Activated T-helper 2 cell treated with anti-CD3 and anti-CD28 coated beads, Interferon-gamma antibody, Interleukin-2, Interleukin-4, amounts not matched to agents 10 μg/mL and 5 μg/mL and 100 μg/mL, durations not matched to agents 14 hours and 24 hours and 36 hours (primary cell): ENCODE results near the gene SRGAP2. TPM values are rescaled to one million over a fixed set of nuclear protein-coding genes. Genes with fewer than 3 reads are reported as not detected.
"Not testable (repeated sequence)": the region's sequence is repeated elsewhere in the genome, so short reads cannot be mapped to it uniquely, and the experiment has no call there.

Experiments used
- DNase-seq: peaks from one replicate; pipeline ENCODE4 v3.0.0; 2021; ENCODE audit warnings: low spot score
- H3K27ac Mint-ChIP-seq: one replicate; pipeline ENCODE4 v1.8.0; 2021; ENCODE audit warnings: mixed read lengths
- H3K27me3 Mint-ChIP-seq: one replicate; pipeline ENCODE4 v1.8.0; 2021; ENCODE audit warnings: low read depth, mixed read lengths
- H3K36me3 Mint-ChIP-seq: one replicate; pipeline ENCODE4 v1.8.0; 2021; ENCODE audit warnings: low read depth, mixed read lengths
- H3K4me1 Mint-ChIP-seq: one replicate; pipeline ENCODE4 v1.8.0; 2021; ENCODE audit warnings: low read depth, mixed read lengths
- H3K4me3 Mint-ChIP-seq: one replicate; pipeline ENCODE4 v1.8.0; 2021; ENCODE audit warnings: low read depth, mild to moderate bottlenecking, moderate library complexity, mixed read lengths
- H3K9me3 Mint-ChIP-seq: one replicate; pipeline ENCODE4 v1.8.0; 2021; ENCODE audit warnings: mixed read lengths
- intact Hi-C: fragments of 100-400 bp; cut with micrococcal nuclease; formaldehyde crosslinking; loops from one replicate; pipeline ENCODE4 v1.15.1; 2023
- total RNA-seq: library from RNA; stranded (reverse); gene quantifications from 2 replicates; pipeline ENCODE4 v1.2.3, GENCODE V29; 2022

SRGAP2 gene
- total RNA-seq, 1 donor from 2014 or later = 142 TPM

- H3K36me3 Mint-ChIP-seq, H3K27ac Mint-ChIP-seq, H3K4me1 Mint-ChIP-seq, H3K9me3 Mint-ChIP-seq, H3K27me3 Mint-ChIP-seq, DNase-seq, intact Hi-C loops, H3K4me3 Mint-ChIP-seq: not testable (repeated sequence)
Measured at GRCh38 chr1:206185778-206186177, 17.6 kb upstream of the SRGAP2 start.

GRCh38 chr1:206186826-206187225, 16.5 kb upstream of the SRGAP2 start:
- H3K27me3 Mint-ChIP-seq, H3K9me3 Mint-ChIP-seq, H3K4me3 Mint-ChIP-seq, H3K4me1 Mint-ChIP-seq, DNase-seq, H3K36me3 Mint-ChIP-seq, intact Hi-C loops: not testable (repeated sequence)
- H3K27ac Mint-ChIP-seq = peak overlapping the region; percentile 43

GRCh38 chr1:206195182-206195581, 8.2 kb upstream of the SRGAP2 start:
- intact Hi-C loops, H3K27ac Mint-ChIP-seq, H3K9me3 Mint-ChIP-seq, H3K36me3 Mint-ChIP-seq, H3K27me3 Mint-ChIP-seq, H3K4me1 Mint-ChIP-seq, H3K4me3 Mint-ChIP-seq, DNase-seq: not testable (repeated sequence)

- H3K36me3 Mint-ChIP-seq, H3K27me3 Mint-ChIP-seq, H3K4me3 Mint-ChIP-seq, H3K4me1 Mint-ChIP-seq, intact Hi-C loops, H3K9me3 Mint-ChIP-seq, H3K27ac Mint-ChIP-seq, DNase-seq: not testable (repeated sequence)
Measured at GRCh38 chr1:206196748-206197424, 6.5 kb upstream of the SRGAP2 start.

GRCh38 chr1:206202789-206203363, 465 bp upstream of the SRGAP2 start, which contains the start of gene FAM72A:
Gene FAM72A (minus strand): TSS chr1:206202839. CDS start chr1:206202025, 814 bp downstream.
- Mint-ChIP-seq H3K27ac (peak within 1 kb of the TSS; percentile 78), H3K4me3 (peak within 1 kb of the TSS; percentile 84)
- H3K9me3 Mint-ChIP-seq, H3K36me3 Mint-ChIP-seq, H3K27me3 Mint-ChIP-seq, intact Hi-C loops, H3K4me1 Mint-ChIP-seq: not testable (repeated sequence)
- DNase-seq = peak; percentile 98

- intact Hi-C loops, H3K27ac Mint-ChIP-seq, H3K27me3 Mint-ChIP-seq, H3K9me3 Mint-ChIP-seq, H3K36me3 Mint-ChIP-seq, H3K4me1 Mint-ChIP-seq, DNase-seq: not testable (repeated sequence)
- peak overlapping the region; percentile 68 for H3K4me3 Mint-ChIP-seq
Measured at GRCh38 chr1:206204159-206204511, 794 bp downstream of the SRGAP2 start.

GRCh38 chr1:206204871-206205270, 1.5 kb downstream of the SRGAP2 start:
- peak overlapping the region; percentile 88 for H3K27ac Mint-ChIP-seq
- peak; percentile 9 for DNase-seq
- H3K36me3 Mint-ChIP-seq, H3K9me3 Mint-ChIP-seq, intact Hi-C loops, H3K4me1 Mint-ChIP-seq, H3K27me3 Mint-ChIP-seq: not testable (repeated sequence)
- H3K4me3 Mint-ChIP-seq = peak overlapping the region; percentile 90

- H3K36me3 Mint-ChIP-seq, DNase-seq, H3K27ac Mint-ChIP-seq, H3K4me3 Mint-ChIP-seq, H3K4me1 Mint-ChIP-seq, H3K27me3 Mint-ChIP-seq, H3K9me3 Mint-ChIP-seq, intact Hi-C loops: not testable (repeated sequence)
Measured at GRCh38 chr1:206205569-206205968, 2.2 kb downstream of the SRGAP2 start.

- H3K27me3 Mint-ChIP-seq, H3K4me3 Mint-ChIP-seq, H3K9me3 Mint-ChIP-seq, DNase-seq, intact Hi-C loops, H3K27ac Mint-ChIP-seq, H3K4me1 Mint-ChIP-seq, H3K36me3 Mint-ChIP-seq: not testable (repeated sequence)
Measured at GRCh38 chr1:206210802-206211201, 7.5 kb downstream of the SRGAP2 start.

GRCh38 chr1:206215600-206216392, 12.5 kb downstream of the SRGAP2 start:
- H3K27ac Mint-ChIP-seq, H3K4me1 Mint-ChIP-seq, H3K4me3 Mint-ChIP-seq, intact Hi-C loops, H3K27me3 Mint-ChIP-seq, H3K36me3 Mint-ChIP-seq, DNase-seq, H3K9me3 Mint-ChIP-seq: not testable (repeated sequence)

- H3K9me3 Mint-ChIP-seq, H3K27ac Mint-ChIP-seq, H3K4me3 Mint-ChIP-seq, H3K27me3 Mint-ChIP-seq, DNase-seq, H3K36me3 Mint-ChIP-seq, intact Hi-C loops, H3K4me1 Mint-ChIP-seq: not testable (repeated sequence)
Measured at GRCh38 chr1:206218285-206218684, 14.9 kb downstream of the SRGAP2 start.

- DNase-seq, H3K36me3 Mint-ChIP-seq, H3K4me1 Mint-ChIP-seq, H3K27ac Mint-ChIP-seq, H3K27me3 Mint-ChIP-seq, H3K9me3 Mint-ChIP-seq, H3K4me3 Mint-ChIP-seq, intact Hi-C loops: not testable (repeated sequence)
Measured at GRCh38 chr1:206218765-206219164, 15.4 kb downstream of the SRGAP2 start.
